H1 (cell line): ENCODE measurements around the gene PIGV. TPM values are rescaled to one million over a fixed set of nuclear protein-coding genes. Genes with fewer than 3 reads are reported as not detected.

Source experiments
- CTCF ChIA-PET: fragments of 300-600 bp; sonication (Branson Sonifier 250); formaldehyde crosslinking; loops from one replicate; lab custom pipeline; 2021; ENCODE audit not compliant: partially characterized antibody; lab: Charles Lee
- POLR2A ChIA-PET: fragments of 300-600 bp; sonication (Branson Sonifier 250); formaldehyde crosslinking; loops from one replicate; lab custom pipeline; 2021; ENCODE audit warnings: inconsistent platforms; ENCODE audit not compliant: partially characterized antibody; lab: Charles Lee
- DNase-seq, 2 experiments: peaks; one replicate each; pipeline versions ENCODE4 v3.0.0 to v3.0.0-alpha.2; 2010 to 2022; ENCODE audit warnings: low spot score in 2 of 2, low read depth in 1 of 2, mixed read lengths in 1 of 2
- FAIRE-seq: peaks from 2 replicates; lab custom pipeline; 2011; peaks lifted over from hg19 to GRCh38; lab: Jason Lieb, UNC
- H2AFZ ChIP-seq: 2 replicates; pipeline ENCODE4 v1.8.1; 2012; ENCODE audit warnings: low read length, inconsistent platforms
- H2AK5ac ChIP-seq: 2 replicates; pipeline ENCODE4 v1.6.1; 2013; ENCODE audit warnings: low read depth, low read length
- H2BK120ac ChIP-seq: replicated peaks from 2 replicates; pipeline ENCODE3; 2013; ENCODE audit warnings: low read depth, low read length, inconsistent platforms
- H2BK12ac ChIP-seq: 2 replicates; pipeline ENCODE4 v1.6.1; 2013; ENCODE audit warnings: low read depth, low read length
- H2BK15ac ChIP-seq: 2 replicates; pipeline ENCODE4 v1.6.1; 2013; ENCODE audit warnings: low read length
- H2BK20ac ChIP-seq: 2 replicates; pipeline ENCODE4 v1.6.1; 2013; ENCODE audit warnings: low read length
- H2BK5ac ChIP-seq: 2 replicates; pipeline ENCODE4 v1.6.1; 2013; ENCODE audit warnings: low read depth, low read length
- H3K14ac ChIP-seq: 2 replicates; pipeline ENCODE4 v1.6.1; 2013; ENCODE audit warnings: inconsistent platforms; ENCODE audit not compliant: insufficient read length
- H3K18ac ChIP-seq: 2 replicates; pipeline ENCODE4 v1.6.1; 2013; ENCODE audit warnings: low read length; ENCODE audit errors: extremely low read depth
- H3K23ac ChIP-seq: 2 replicates; pipeline ENCODE4 v1.6.1; 2013; ENCODE audit warnings: inconsistent platforms; ENCODE audit not compliant: insufficient read length
- H3K23me2 ChIP-seq: 2 replicates; pipeline ENCODE4 v1.6.1; 2013; ENCODE audit warnings: low read depth, low read length
- H3K27ac ChIP-seq: 2 replicates; pipeline ENCODE4 v1.6.1; 2011; ENCODE audit warnings: low read depth, low read length, inconsistent platforms
- H3K27me3 ChIP-seq, 4 experiments: replicated peaks in 1 of 4; 1 replicate in 1 of 4; 2 replicates in 3 of 4; pipeline versions ENCODE4 v1.6.1 to v1.8.1; 2011 to 2013; ENCODE audit warnings: low read length in 3 of 4, mild to moderate bottlenecking in 3 of 4, inconsistent platforms in 2 of 4, mixed read lengths in 2 of 4, moderate library complexity in 1 of 4; ENCODE audit not compliant: control insufficient read depth in 3 of 4, insufficient read depth in 3 of 4; ENCODE audit errors: extremely low read depth in 1 of 4
- H3K36me3 ChIP-seq, 4 experiments: 2 replicates each; pipeline versions ENCODE4 v1.6.1 to v1.8.1; 2011 to 2013; ENCODE audit warnings: mild to moderate bottlenecking in 4 of 4, low read length in 3 of 4, moderate library complexity in 2 of 4, control low read depth in 1 of 4, inconsistent platforms in 1 of 4; ENCODE audit not compliant: insufficient read depth in 4 of 4, control insufficient read depth in 2 of 4
- H3K4ac ChIP-seq: replicated peaks from 2 replicates; pipeline ENCODE3; 2013; ENCODE audit warnings: low read length, low read depth, mixed read lengths, inconsistent platforms; ENCODE audit not compliant: insufficient read length
- H3K4me1 ChIP-seq, 4 experiments: replicated peaks in 1 of 4; 1 replicate in 1 of 4; 2 replicates in 3 of 4; pipeline versions ENCODE4 v1.6.1 to v1.8.1; 2011 to 2013; ENCODE audit warnings: low read length in 3 of 4, inconsistent platforms in 2 of 4, mixed read lengths in 1 of 4; ENCODE audit not compliant: insufficient read depth in 4 of 4, control insufficient read depth in 3 of 4
- H3K4me2 ChIP-seq, 2 experiments: 2 replicates each; pipeline versions ENCODE4 v1.6.1 to v1.8.1; 2011 to 2013; ENCODE audit warnings: low read depth in 2 of 2, low read length in 2 of 2, control low read depth in 1 of 2, inconsistent platforms in 1 of 2, mild to moderate bottlenecking in 1 of 2; ENCODE audit not compliant: insufficient read depth in 1 of 2
- H3K4me3 ChIP-seq, 4 experiments: fragments of 200-600, 300-600 bp in 1 of 4; sonication (generic), shearing (Covaris generic), sonication (Bioruptor Twin) in 1 of 4; 2 replicates each; pipeline versions ENCODE4 v1.5.1 to v1.8.1; 2011 to 2016; ENCODE audit warnings: low read length in 4 of 4, low read depth in 3 of 4, control low read depth in 2 of 4, inconsistent platforms in 2 of 4, mild to moderate bottlenecking in 2 of 4, mixed read lengths in 1 of 4, moderate library complexity in 1 of 4; ENCODE audit not compliant: insufficient read depth in 2 of 4; ENCODE audit errors: extremely low read depth in 1 of 4
- H3K56ac ChIP-seq: replicated peaks from 2 replicates; pipeline ENCODE3; 2013; ENCODE audit warnings: low read depth, mild to moderate bottlenecking, mixed read lengths, low read length, inconsistent platforms; ENCODE audit not compliant: insufficient read length
- H3K79me1 ChIP-seq: 2 replicates; pipeline ENCODE4 v1.6.1; 2013; ENCODE audit warnings: low read depth, low read length, control low read depth
- H3K79me2 ChIP-seq, 2 experiments: 2 replicates each; pipeline versions ENCODE4 v1.6.1 to v1.8.1; 2012 to 2013; ENCODE audit warnings: low read length in 2 of 2, mild to moderate bottlenecking in 2 of 2, inconsistent platforms in 1 of 2; ENCODE audit not compliant: insufficient read depth in 2 of 2, control insufficient read depth in 1 of 2
- H3K9ac ChIP-seq, 4 experiments: replicated peaks in 1 of 4; 1 replicate in 1 of 4; 2 replicates in 3 of 4; pipeline versions ENCODE4 v1.6.1 to v1.8.1; 2011 to 2013; ENCODE audit warnings: low read depth in 3 of 4, low read length in 3 of 4, control low read depth in 2 of 4, mild to moderate bottlenecking in 2 of 4, moderate library complexity in 2 of 4, inconsistent platforms in 1 of 4; ENCODE audit errors: extremely low read depth in 1 of 4
- H3K9me3 ChIP-seq, 2 experiments: 2 replicates each; pipeline versions ENCODE4 v1.6.1 to v1.8.1; 2012 to 2013; ENCODE audit warnings: mild to moderate bottlenecking in 2 of 2, moderate library complexity in 2 of 2, control low read depth in 1 of 2, inconsistent platforms in 1 of 2, low read depth in 1 of 2, low read length in 1 of 2, mixed read lengths in 1 of 2; ENCODE audit not compliant: insufficient read depth in 2 of 2
- H4K20me1 ChIP-seq, 2 experiments: replicated peaks in 1 of 2; 2 replicates each; pipeline versions ENCODE3 to v1.8.1; 2011 to 2013; ENCODE audit warnings: inconsistent platforms in 2 of 2, low read length in 2 of 2, mild to moderate bottlenecking in 1 of 2; ENCODE audit not compliant: insufficient read depth in 2 of 2, control insufficient read depth in 1 of 2
- H4K5ac ChIP-seq: 2 replicates; pipeline ENCODE4 v1.6.1; 2013; ENCODE audit warnings: low read length, low read depth, mixed read lengths, inconsistent platforms; ENCODE audit not compliant: insufficient read length
- H4K8ac ChIP-seq: 2 replicates; pipeline ENCODE4 v1.8.0; 2013; ENCODE audit warnings: mild to moderate bottlenecking, moderate library complexity, low read length, inconsistent platforms; ENCODE audit not compliant: insufficient read depth; ENCODE audit errors: extremely low read depth
- H4K91ac ChIP-seq: replicated peaks from 2 replicates; pipeline ENCODE3; 2013; ENCODE audit warnings: low read length, mixed read lengths, inconsistent platforms; ENCODE audit not compliant: insufficient read length
- BRCA1 ChIP-seq: IDR thresholded peaks from 2 replicates; pipeline ENCODE4 v1.6.1; 2012; ENCODE audit warnings: low read depth, low read length, improper control_type of control experiment
- CEBPB ChIP-seq: IDR thresholded peaks from 2 replicates; pipeline ENCODE4 v1.6.1; 2012; ENCODE audit warnings: low read depth, low read length
- KDM1A ChIP-seq: fragments of 200-600, 300-600 bp; sonication (generic); IDR thresholded peaks from 2 replicates; pipeline ENCODE4 v1.7.1; 2016; ENCODE audit warnings: mild to moderate bottlenecking, low read length, borderline replicate concordance
- RAD21 ChIP-seq, 2 experiments: IDR thresholded peaks in 1 of 2; conservative IDR thresholded peaks in 1 of 2; 2 replicates each; pipeline ENCODE4 v1.6.1; 2011; ENCODE audit warnings: low read depth in 2 of 2, low read length in 2 of 2, improper control_type of control experiment in 1 of 2, inconsistent platforms in 1 of 2, mild to moderate bottlenecking in 1 of 2, moderate library complexity in 1 of 2
- SIRT6 ChIP-seq: IDR thresholded peaks from one replicate; pipeline ENCODE4 v1.7.1; 2012; ENCODE audit warnings: low read length, inconsistent platforms
- SP4 ChIP-seq: IDR thresholded peaks from 2 replicates; pipeline ENCODE4 v1.6.1; 2012; ENCODE audit warnings: low read length, inconsistent platforms
- SRF ChIP-seq: IDR thresholded peaks from 2 replicates; pipeline ENCODE4 v1.6.1; 2011; ENCODE audit warnings: mild to moderate bottlenecking, low read depth, low read length, moderate library complexity
- TAF1 ChIP-seq: IDR thresholded peaks from 2 replicates; pipeline ENCODE4 v1.6.1; 2011; ENCODE audit warnings: mild to moderate bottlenecking, low read depth, low read length
- ZNF274 ChIP-seq: IDR thresholded peaks from 2 replicates; pipeline ENCODE4 v1.7.0; 2012; ENCODE audit warnings: low read length, borderline replicate concordance; ENCODE audit errors: extremely low read depth
- WGBS, 2 experiments: shearing (Covaris generic) in 1 of 2; methylation state at CpG; one replicate each; pipeline versions ENCODE4 v1.1.6 to v1.1.7; 2013 to 2015; ENCODE audit warnings: low lambda C conversion rate in 2 of 2, mixed read lengths in 2 of 2, inconsistent platforms in 1 of 2, low coverage in 1 of 2, missing lambda C conversion rate in 1 of 2; ENCODE audit not compliant: insufficient replicate concordance in 2 of 2, insufficient coverage in 1 of 2, insufficient read length in 1 of 2; ENCODE audit errors: extremely low coverage in 1 of 2, missing lambda C conversion rate in 1 of 2; 5-methylcytosine and 5-hydroxymethylcytosine counted together
- polyA plus RNA-seq, 7 experiments: library from polyadenylated mRNA; depleted of rRNA in 3 of 7; stranded (reverse) in 5 of 7; unstranded in 2 of 7; fragments of >200 nt in 5 of 7; fragments of 200-250 nt in 2 of 7; gene quantifications; 1 replicate in 5 of 7; 2 replicates in 1 of 7; 4 replicates in 1 of 7; pipeline versions ENCODE4 v1.2.1 to v1.2.3, GENCODE V29; 2011 to 2013; ENCODE audit warnings: missing spikeins in 2 of 7, mixed read lengths in 2 of 7
- total RNA-seq: library from RNA; stranded (reverse); fragmentation: NEBNext Ultra II Directional; extraction: Animal tissue kit (Norgen Biotek cat#: 25700); gene quantifications from 2 replicates; pipeline ENCODE4 v1.2.1, GENCODE V29; 2021
- TF ChIP-seq, protein P1 (sequence below): IDR thresholded peaks from 2 replicates; pipeline ENCODE4 v1.6.1; 2012; ENCODE audit warnings: low read length, inconsistent platforms

PIGV gene
- total and polyA plus RNA-seq, 2 of the 8 experiments (the other 6 are each of a cell fraction or from before 2014, with no cell fraction given) = 8.5 to 20.9 TPM

DNA sequence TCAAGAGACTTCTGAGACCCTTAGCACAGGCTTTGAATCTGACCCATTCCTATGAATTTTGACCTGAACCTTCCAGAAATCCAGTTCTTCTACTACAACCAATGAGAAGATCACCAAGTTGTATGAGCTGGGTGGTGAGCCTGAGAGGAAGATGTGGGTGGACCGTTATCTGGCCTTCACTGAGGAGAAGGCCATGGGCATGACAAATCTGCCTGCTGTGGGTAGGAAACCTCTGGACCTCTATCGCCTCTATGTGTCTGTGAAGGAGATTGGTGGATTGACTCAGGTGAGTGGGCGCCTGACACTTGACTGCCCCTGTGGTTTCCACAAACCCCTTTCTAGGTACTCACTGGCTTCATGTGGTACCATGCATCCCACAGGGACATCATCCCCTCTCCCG is 20.0 kb upstream of the PIGV start:
- no peak overlapping the region for H2AK5ac ChIP-seq
- H2BK5ac ChIP-seq = no peak overlapping the region
- no peak overlapping the region for H4K91ac ChIP-seq
- H3K9me3 ChIP-seq = no peaks in the 10 kb centered on the region
- H3K27ac ChIP-seq = no peak overlapping the region
- WGBS, 2 experiments = 95% methylated on average over 4 of the region's 4 CpGs; no CpG with 5 or more reads in 1 of the 2 experiments
- H3K36me3 ChIP-seq = peaks cover 60 to 93% (median 84%) of the 10 kb centered on the region in 4 experiments
- H2BK20ac ChIP-seq = no peak overlapping the region
- peaks cover 2% of the 10 kb centered on the region; the same call in 1 of the 2 replicates for H3K79me1 ChIP-seq
- ChIA-PET CTCF (interaction anchor here (0.9 to 2.6 kb wide), 5 partner anchors 8 to 111 kb away, joined by 3 to 13 read pairs (median 3); no protein-coding TSS in a partner anchor), POLR2A (interaction anchor here (0.9 to 1.5 kb wide), 3 partner anchors 16 to 23 kb away, joined by 3 to 4 read pairs (median 3); no protein-coding TSS in a partner anchor)
- H2AFZ ChIP-seq = no peak overlapping the region
- DNase-seq = no peak
- H3K23me2 ChIP-seq = no peaks in the 10 kb centered on the region
- H3K18ac ChIP-seq = no peak overlapping the region
- no peak overlapping the region for H3K4me2 ChIP-seq
- no peak overlapping the region for H2BK12ac ChIP-seq
- no peaks in the 10 kb centered on the region; a peak in 1 of 4 replicates for H3K79me2 ChIP-seq
- H4K5ac ChIP-seq = no peak overlapping the region
- no peaks in the 10 kb centered on the region for H3K27me3 ChIP-seq
- no peaks in the 10 kb centered on the region for H3K4me1 ChIP-seq
- peaks cover 0 to 11% of the 10 kb centered on the region in 2 experiments for H4K20me1 ChIP-seq
- no peak overlapping the region for H3K4me3 ChIP-seq
- TF ChIP-seq CEBPB = no peak
- no peak for TF ChIP-seq TAF1
- no peak for TF ChIP-seq SIRT6
- no peak for TF ChIP-seq SRF
- no peak for TF ChIP-seq ZNF274
- TF ChIP-seq KDM1A = no peak
- no peak for TF ChIP-seq RAD21 (IDR thresholded peaks at IDR 0.05 in 1 of 2, conservative IDR thresholded peaks at IDR 0.05 in 1 of 2; ENCODE audit: low read depth in 2 of 2, low read length in 2 of 2)
- no peak for TF ChIP-seq SP4
- TF ChIP-seq BRCA1 = no peak
- TF ChIP-seq, protein P1, sequence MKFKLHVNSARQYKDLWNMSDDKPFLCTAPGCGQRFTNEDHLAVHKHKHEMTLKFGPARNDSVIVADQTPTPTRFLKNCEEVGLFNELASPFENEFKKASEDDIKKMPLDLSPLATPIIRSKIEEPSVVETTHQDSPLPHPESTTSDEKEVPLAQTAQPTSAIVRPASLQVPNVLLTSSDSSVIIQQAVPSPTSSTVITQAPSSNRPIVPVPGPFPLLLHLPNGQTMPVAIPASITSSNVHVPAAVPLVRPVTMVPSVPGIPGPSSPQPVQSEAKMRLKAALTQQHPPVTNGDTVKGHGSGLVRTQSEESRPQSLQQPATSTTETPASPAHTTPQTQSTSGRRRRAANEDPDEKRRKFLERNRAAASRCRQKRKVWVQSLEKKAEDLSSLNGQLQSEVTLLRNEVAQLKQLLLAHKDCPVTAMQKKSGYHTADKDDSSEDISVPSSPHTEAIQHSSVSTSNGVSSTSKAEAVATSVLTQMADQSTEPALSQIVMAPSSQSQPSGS = no peak
- H4K8ac ChIP-seq = no peak overlapping the region
- no peak for FAIRE-seq
- no peak overlapping the region for H3K14ac ChIP-seq
- no peak overlapping the region for H2BK120ac ChIP-seq
- H3K56ac ChIP-seq = no peak overlapping the region
- no peak overlapping the region for H3K9ac ChIP-seq
- H3K23ac ChIP-seq = no peak overlapping the region
- H2BK15ac ChIP-seq = no peak overlapping the region
- no peak overlapping the region for H3K4ac ChIP-seq
